HG03558 (cell line): Measurements from ENCODE around the gene CA10.

ENCODE experiments used
- ATAC-seq: cut with Tn5 transposase; IDR thresholded peaks from one replicate; pipeline ENCODE4 v1.9.1; 2021; ENCODE audit warnings: moderate number of reproducible peaks; ENCODE audit not compliant: unreplicated experiment; ENCODE audit errors: extremely low read depth

Gene CA10

GRCh38 chr17:51630101-51630671 lies 528.3 kb downstream of the CA10 start:
- ATAC-seq: no peak

GRCh38 chr17:51629232-51629631 lies 529.3 kb downstream of the CA10 start:
- no peak for ATAC-seq

DNA sequence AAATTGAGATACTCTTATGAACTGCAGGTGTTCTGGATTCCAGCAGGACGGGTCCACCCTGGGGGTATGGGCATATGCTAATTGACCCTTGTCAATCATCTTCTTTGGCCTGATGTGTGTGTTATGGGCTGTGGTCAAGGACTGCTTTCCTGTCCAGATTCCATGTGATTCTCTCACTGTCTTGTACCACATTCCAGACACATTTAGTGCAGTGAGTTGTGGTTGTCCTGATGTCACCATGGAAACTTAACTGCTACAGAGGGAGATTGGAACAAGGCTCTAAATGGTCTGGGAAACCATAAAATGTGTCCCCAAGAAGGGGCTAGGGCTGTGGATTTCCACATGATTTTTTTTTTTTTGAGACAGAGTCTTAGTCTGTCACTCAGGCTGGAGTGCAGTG lies 530.7 kb downstream of the CA10 start:
- ATAC-seq: no peak

GRCh38 chr17:51618476-51618875 lies 540.0 kb downstream of the CA10 start:
- no peak for ATAC-seq

- no peak for ATAC-seq
Observed at GRCh38 chr17:51617986-51618385, 540.5 kb downstream of the CA10 start.

GRCh38 chr17:51613255-51613654 lies 545.3 kb downstream of the CA10 start:
- no peak for ATAC-seq

- no peak for ATAC-seq
Observed at GRCh38 chr17:51612692-51613091, 545.8 kb downstream of the CA10 start.

DNA sequence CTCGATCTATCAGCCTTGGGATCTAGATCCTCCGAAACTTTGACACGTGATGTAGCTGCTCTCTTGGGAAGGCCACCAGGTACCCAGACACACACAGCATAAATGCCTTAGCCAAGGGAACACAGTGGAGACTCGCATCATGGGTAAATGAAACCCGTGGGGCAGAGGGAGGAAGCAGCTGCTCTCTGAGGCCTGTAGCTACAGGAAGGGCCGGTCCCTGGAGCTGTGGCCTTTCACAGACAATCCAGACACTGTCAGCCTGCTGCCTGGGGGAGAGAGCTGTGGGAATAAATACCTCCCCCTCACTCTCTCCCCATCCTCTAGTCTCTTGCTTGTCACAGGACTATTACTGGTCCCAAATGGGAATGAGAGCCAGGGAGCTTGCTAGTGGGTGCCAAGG lies 546.9 kb downstream of the CA10 start:
- ATAC-seq: no peak

- ATAC-seq: no peak
Observed at GRCh38 chr17:51610834-51611233, 547.7 kb downstream of the CA10 start.

GRCh38 chr17:51610155-51610554 lies 548.4 kb downstream of the CA10 start:
- ATAC-seq: no peak

DNA sequence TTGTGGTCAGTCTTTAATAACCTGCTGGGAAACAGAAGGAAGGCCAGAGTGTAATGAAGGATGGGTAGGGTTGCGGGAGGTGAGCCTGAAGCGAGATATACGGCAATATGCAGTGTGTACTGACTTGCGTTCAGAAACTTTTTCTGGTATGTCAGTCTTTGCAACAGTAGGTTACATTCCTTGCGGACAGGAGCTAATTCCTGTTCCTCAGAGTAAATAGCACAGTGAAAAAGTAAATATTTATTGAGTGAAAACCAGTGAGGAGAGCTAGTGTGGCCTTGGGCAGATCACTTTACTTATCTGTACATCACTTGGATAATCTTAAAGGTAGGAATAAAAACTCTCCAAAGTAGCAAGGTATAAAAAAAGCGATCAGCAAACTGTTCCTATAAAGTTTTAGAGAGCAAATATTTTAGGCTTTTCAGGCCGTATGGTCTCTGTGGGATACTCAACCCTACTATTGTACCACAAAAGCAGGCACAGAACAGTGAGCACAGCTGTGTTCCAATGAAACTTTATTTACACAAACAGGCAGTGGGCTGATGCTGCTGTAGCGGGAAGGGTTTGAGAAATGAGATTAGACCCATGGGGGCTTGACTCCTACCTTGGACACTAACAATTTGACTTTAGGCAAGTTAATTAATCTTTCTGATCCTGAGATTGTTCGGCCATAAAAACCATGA lies 550.1 kb downstream of the CA10 start:
- no peak for ATAC-seq

- ATAC-seq: no peak
Observed at GRCh38 chr17:51607512-51607911, 551.0 kb downstream of the CA10 start.

DNA sequence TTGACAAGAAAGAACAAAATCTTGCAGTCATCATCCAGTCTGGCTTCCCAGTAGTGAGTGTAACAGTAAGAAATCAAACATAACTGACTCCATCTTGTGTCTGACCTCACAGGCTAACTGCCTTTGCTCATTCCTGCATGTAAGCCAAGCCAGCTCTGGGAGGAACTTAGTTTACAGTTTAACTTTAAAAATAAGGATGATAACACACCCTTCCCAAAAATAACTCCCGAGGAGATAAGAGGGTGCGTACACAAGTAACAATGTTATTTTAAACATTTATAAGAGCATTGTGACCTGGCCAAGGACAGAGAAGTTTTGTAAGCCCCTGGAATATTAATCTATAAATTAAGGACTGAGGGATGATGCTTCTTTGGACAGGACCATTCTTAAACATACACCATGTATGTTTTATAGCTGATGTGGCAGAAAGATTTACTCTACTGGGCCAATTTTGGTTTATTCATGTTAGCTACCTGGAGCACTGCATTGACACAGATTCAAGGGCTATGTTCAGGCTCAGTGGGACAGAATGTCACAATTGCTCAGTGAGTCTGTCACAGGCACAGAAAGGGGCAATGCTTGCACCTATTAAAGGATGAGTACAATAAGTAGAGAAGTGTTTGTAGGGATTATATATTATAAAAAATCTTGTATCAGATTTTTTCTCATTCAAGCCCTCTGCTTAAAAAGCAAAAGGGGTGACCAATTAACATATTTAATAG lies 554.1 kb downstream of the CA10 start:
- ATAC-seq: no peak

GRCh38 chr17:51601622-51602261 lies 556.8 kb downstream of the CA10 start:
- ATAC-seq: no peak

- no peak for ATAC-seq
Observed at GRCh38 chr17:51598824-51599223, 559.7 kb downstream of the CA10 start.

GRCh38 chr17:51597345-51597744 lies 561.2 kb downstream of the CA10 start:
- no peak for ATAC-seq

GRCh38 chr17:51595826-51596398 lies 562.6 kb downstream of the CA10 start:
- ATAC-seq: no peak

- no peak for ATAC-seq
Observed at GRCh38 chr17:51590071-51590656, 568.4 kb downstream of the CA10 start.

- no peak for ATAC-seq
Observed at GRCh38 chr17:51588063-51588462, 570.5 kb downstream of the CA10 start.

DNA sequence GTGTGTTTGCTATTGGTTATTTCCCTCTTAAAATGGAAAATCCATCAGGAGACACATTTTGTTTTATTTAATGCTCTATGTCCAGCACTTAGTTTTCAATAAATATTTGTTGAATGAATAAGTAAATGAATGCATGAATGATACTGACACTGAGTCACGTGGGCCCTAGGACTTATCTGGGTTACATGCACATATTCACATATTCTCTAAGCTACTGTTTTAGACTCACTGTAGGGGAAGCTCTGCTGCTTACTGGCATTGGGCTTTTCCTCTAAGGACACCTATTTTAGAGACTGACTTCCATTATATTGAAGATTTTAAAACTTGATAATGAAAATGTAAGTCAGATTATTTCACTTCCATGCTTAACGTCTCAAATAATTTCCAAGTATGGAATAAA lies 571.0 kb downstream of the CA10 start:
- ATAC-seq: no peak
